ENCODE measurements around the gene PRELP.

Gene PRELP

GRCh38 chr1:203528063-203528462 is 52.5 kb downstream of the PRELP start (continued):
- no peak for TF ChIP-seq TSHZ2 (CRISPR knock-in tag; IDR thresholded peaks at IDR 0.05)
- TF ChIP-seq ZC3H10 (CRISPR knock-in tag; IDR thresholded peaks at IDR 0.05), result no peak
- no peak for TF ChIP-seq TOX (CRISPR knock-in tag; IDR thresholded peaks at IDR 0.05; ENCODE audit: borderline replicate concordance)
- TF ChIP-seq PPARA (CRISPR knock-in tag; IDR thresholded peaks at IDR 0.05; ENCODE audit: borderline replicate concordance), result no peak
- no peak for TF ChIP-seq CSDC2 (CRISPR knock-in tag; IDR thresholded peaks at IDR 0.05)

GRCh38 chr1:203528976-203529835 is 53.6 kb downstream of the PRELP start:
- ATAC-seq, result no peak
- TF ChIP-seq TSHZ2 (CRISPR knock-in tag; IDR thresholded peaks at IDR 0.05) (no peak), PATZ1 (CRISPR knock-in tag; IDR thresholded peaks at IDR 0.05; ENCODE audit: borderline replicate concordance) (no peak), ZNF565 (CRISPR knock-in tag; conservative IDR thresholded peaks at IDR 0.05; ENCODE audit: low read depth) (no peak), ZC3H10 (CRISPR knock-in tag; IDR thresholded peaks at IDR 0.05) (no peak), GLIS3 (CRISPR knock-in tag; IDR thresholded peaks at IDR 0.05) (no peak), SNAI2 (CRISPR knock-in tag; IDR thresholded peaks at IDR 0.05) (no peak), ZFP30 (CRISPR knock-in tag; IDR thresholded peaks at IDR 0.05) (no peak)
- TF ChIP-seq, protein P1, sequence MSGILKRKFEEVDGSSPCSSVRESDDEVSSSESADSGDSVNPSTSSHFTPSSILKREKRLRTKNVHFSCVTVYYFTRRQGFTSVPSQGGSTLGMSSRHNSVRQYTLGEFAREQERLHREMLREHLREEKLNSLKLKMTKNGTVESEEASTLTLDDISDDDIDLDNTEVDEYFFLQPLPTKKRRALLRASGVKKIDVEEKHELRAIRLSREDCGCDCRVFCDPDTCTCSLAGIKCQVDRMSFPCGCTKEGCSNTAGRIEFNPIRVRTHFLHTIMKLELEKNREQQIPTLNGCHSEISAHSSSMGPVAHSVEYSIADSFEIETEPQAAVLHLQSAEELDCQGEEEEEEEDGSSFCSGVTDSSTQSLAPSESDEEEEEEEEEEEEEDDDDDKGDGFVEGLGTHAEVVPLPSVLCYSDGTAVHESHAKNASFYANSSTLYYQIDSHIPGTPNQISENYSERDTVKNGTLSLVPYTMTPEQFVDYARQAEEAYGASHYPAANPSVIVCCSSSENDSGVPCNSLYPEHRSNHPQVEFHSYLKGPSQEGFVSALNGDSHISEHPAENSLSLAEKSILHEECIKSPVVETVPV (CRISPR knock-in tag; IDR thresholded peaks at IDR 0.05), result no peak

DNA sequence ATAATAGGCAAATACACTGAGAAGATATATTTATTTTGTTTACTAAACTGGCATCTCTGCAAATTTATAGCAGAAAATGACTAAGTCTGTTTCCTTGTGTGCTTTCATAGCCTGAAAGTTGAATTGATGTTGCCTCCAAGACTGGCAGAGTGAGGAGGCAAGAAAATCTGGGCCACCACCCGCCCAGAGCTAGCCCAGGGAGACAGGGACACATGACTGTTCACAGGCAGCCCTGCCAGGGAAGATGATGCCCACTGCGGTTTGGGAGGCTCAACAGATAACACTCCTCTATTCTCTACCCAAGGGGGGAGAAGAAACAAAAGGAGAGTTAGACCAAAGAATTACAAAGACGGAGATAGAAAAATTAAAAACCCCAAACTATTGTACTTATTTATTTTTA is 55.5 kb downstream of the PRELP start:
- TF ChIP-seq SNAI2 (CRISPR knock-in tag; IDR thresholded peaks at IDR 0.05), result no peak
- no peak for TF ChIP-seq ISL1 (CRISPR knock-in tag; IDR thresholded peaks at IDR 0.05)
- no peak for TF ChIP-seq ZFP30 (CRISPR knock-in tag; IDR thresholded peaks at IDR 0.05)
- TF ChIP-seq PPARA (CRISPR knock-in tag; IDR thresholded peaks at IDR 0.05; ENCODE audit: borderline replicate concordance), result no peak
- no peak for TF ChIP-seq ARNTL (CRISPR knock-in tag; IDR thresholded peaks at IDR 0.05; ENCODE audit: borderline replicate concordance, low read depth)
- no peak for TF ChIP-seq ZC3H10 (CRISPR knock-in tag; IDR thresholded peaks at IDR 0.05)
- no peak for TF ChIP-seq CREB5 (CRISPR knock-in tag; IDR thresholded peaks at IDR 0.05; ENCODE audit: low read depth)
- no peak for TF ChIP-seq TCF4 (CRISPR knock-in tag; IDR thresholded peaks at IDR 0.05; ENCODE audit: borderline replicate concordance)
- TF ChIP-seq ZNF8 (CRISPR knock-in tag; IDR thresholded peaks at IDR 0.05), result no peak
- no peak for TF ChIP-seq TSHZ2 (CRISPR knock-in tag; IDR thresholded peaks at IDR 0.05)
- TF ChIP-seq PATZ1 (CRISPR knock-in tag; IDR thresholded peaks at IDR 0.05; ENCODE audit: borderline replicate concordance), result no peak
- no peak for TF ChIP-seq RARB (CRISPR knock-in tag; IDR thresholded peaks at IDR 0.05)
- no peak for TF ChIP-seq CSDC2 (CRISPR knock-in tag; IDR thresholded peaks at IDR 0.05)
- ATAC-seq, result no peak

All from SK-N-SH treated with all-trans-retinoic acid at 6 μM for 48 hours (cell line).